ENCODE measurements around the gene DDX10. TPM values are rescaled to one million over a fixed set of nuclear protein-coding genes. Genes with fewer than 3 reads are reported as not detected.
A peak's percentile ranks its signal among the peaks of the same experiment; 100 is the strongest.

Gene DDX10
- total RNA-seq, 1 donor from 2014 or later = 67.4 TPM

- no peak for TF ChIP-seq CTCF (IDR thresholded peaks at IDR 0.05; ENCODE audit: insufficient read depth, low read length, severe bottlenecking)
- Histone ChIP-seq H3K4me3 (ENCODE audit: low read depth, low read length) (no peak overlapping the region), H3K27me3 (ENCODE audit: control insufficient read depth, insufficient read depth, low read length) (no peaks in the 10 kb centered on the region), H3K36me3 (ENCODE audit: control insufficient read depth, insufficient read depth, low read length) (no peaks in the 10 kb centered on the region)
- DNase-seq (ENCODE audit: low read depth) (no peak), FAIRE-seq (no peak)
These were observed 310.8 kb downstream of the DDX10 start for GRCh38 chr11:108975641-108976071.

GRCh38 chr11:108983636-108984420 lies 319.0 kb downstream of the DDX10 start:
- FAIRE-seq = no peak
- TF ChIP-seq CTCF (IDR thresholded peaks at IDR 0.05; ENCODE audit: insufficient read depth, low read length, severe bottlenecking) = no peak
- no peak overlapping the region for H3K4me3 ChIP-seq (ENCODE audit: low read depth, low read length)
- no peak for DNase-seq (ENCODE audit: low read depth)
- no peaks in the 10 kb centered on the region for H3K27me3 ChIP-seq (ENCODE audit: control insufficient read depth, insufficient read depth, low read length)
- no peaks in the 10 kb centered on the region for H3K36me3 ChIP-seq (ENCODE audit: control insufficient read depth, insufficient read depth, low read length)

- no peaks in the 10 kb centered on the region for H3K36me3 ChIP-seq (ENCODE audit: control insufficient read depth, insufficient read depth, low read length)
- no peak for TF ChIP-seq CTCF (IDR thresholded peaks at IDR 0.05; ENCODE audit: insufficient read depth, low read length, severe bottlenecking)
- FAIRE-seq = no peak
- DNase-seq (ENCODE audit: low read depth) = no peak
- H3K4me3 ChIP-seq (ENCODE audit: low read depth, low read length) = no peak overlapping the region
- no peaks in the 10 kb centered on the region for H3K27me3 ChIP-seq (ENCODE audit: control insufficient read depth, insufficient read depth, low read length)
These were observed 319.7 kb downstream of the DDX10 start for GRCh38 chr11:108984523-108984922.

GRCh38 chr11:108985236-108985944 lies 320.5 kb downstream of the DDX10 start:
- Histone ChIP-seq H3K4me3 (ENCODE audit: low read depth, low read length) (no peak overlapping the region), H3K36me3 (ENCODE audit: control insufficient read depth, insufficient read depth, low read length) (no peaks in the 10 kb centered on the region), H3K27me3 (ENCODE audit: control insufficient read depth, insufficient read depth, low read length) (no peaks in the 10 kb centered on the region)
- FAIRE-seq = no peak
- TF ChIP-seq CTCF (IDR thresholded peaks at IDR 0.05; ENCODE audit: insufficient read depth, low read length, severe bottlenecking) = no peak
- DNase-seq (ENCODE audit: low read depth) = no peak

- H3K36me3 ChIP-seq (ENCODE audit: control insufficient read depth, insufficient read depth, low read length) = no peaks in the 10 kb centered on the region
- FAIRE-seq (peak; percentile 40), DNase-seq (ENCODE audit: low read depth) (peak; percentile 54)
- TF ChIP-seq CTCF (IDR thresholded peaks at IDR 0.05; ENCODE audit: insufficient read depth, low read length, severe bottlenecking) = no peak
- no peak overlapping the region for H3K4me3 ChIP-seq (ENCODE audit: low read depth, low read length)
- no peaks in the 10 kb centered on the region for H3K27me3 ChIP-seq (ENCODE audit: control insufficient read depth, insufficient read depth, low read length)
These were observed 321.0 kb downstream of the DDX10 start for GRCh38 chr11:108985945-108986279.

Other genes with a start within 250 kb of the DDX10 start
- 0.79 and 1.8 TPM in 2 replicates for gene C11orf65, start 197.5 kb upstream of the DDX10 start, total RNA-seq
- 2.9 and 5.0 TPM in 2 replicates for gene POGLUT3, start 166.7 kb upstream of the DDX10 start, total RNA-seq
- gene EXPH5, start 71.3 kb upstream of the DDX10 start, total RNA-seq = 7.6 and 22.3 TPM in 2 replicates

All from bronchial epithelial cell (primary cell).